Measurements from ENCODE around the gene TMPRSS4. TPM values are rescaled to one million over a fixed set of nuclear protein-coding genes. Genes with fewer than 3 reads are reported as not detected.
A peak's percentile ranks its signal among the peaks of the same experiment; 100 is the strongest.

Gene TMPRSS4
- total and polyA plus RNA-seq, 9 of the 15 experiments (the other 6 are each of a cell fraction or from before 2014, with no cell fraction given): 4.0 to 10.0 (median 5.6) TPM

DNA sequence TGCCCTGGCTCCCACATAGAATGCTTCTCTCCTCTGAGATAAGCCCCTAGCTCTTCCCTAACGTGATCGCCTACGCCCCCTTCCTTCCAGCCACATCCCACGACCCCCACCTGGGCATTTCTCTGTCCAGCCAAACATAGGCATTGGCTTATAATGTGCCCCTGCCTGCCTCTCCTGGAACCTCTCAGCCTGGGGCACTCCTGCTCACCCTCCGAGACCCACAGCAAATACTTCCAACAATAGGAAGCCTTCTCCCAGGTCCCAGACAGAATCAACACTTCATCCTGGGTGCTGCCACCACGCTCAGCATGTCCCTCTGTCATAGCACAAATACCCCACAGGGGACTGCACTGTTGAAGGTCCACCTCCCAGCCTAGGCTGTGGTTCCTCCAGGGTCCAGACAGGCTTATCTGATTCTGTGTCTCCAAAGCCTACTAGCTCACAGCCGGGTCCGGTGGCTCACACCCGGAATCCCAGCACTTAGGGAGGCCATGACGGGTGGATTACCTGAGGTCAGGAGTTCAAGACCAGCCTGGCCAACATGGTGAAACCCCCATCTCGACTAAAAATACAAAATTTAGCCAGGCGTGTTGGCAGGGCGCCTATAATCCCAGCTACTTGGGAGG is 24.2 kb upstream of the TMPRSS4 start (continued):
- TF ChIP-seq, protein P1, sequence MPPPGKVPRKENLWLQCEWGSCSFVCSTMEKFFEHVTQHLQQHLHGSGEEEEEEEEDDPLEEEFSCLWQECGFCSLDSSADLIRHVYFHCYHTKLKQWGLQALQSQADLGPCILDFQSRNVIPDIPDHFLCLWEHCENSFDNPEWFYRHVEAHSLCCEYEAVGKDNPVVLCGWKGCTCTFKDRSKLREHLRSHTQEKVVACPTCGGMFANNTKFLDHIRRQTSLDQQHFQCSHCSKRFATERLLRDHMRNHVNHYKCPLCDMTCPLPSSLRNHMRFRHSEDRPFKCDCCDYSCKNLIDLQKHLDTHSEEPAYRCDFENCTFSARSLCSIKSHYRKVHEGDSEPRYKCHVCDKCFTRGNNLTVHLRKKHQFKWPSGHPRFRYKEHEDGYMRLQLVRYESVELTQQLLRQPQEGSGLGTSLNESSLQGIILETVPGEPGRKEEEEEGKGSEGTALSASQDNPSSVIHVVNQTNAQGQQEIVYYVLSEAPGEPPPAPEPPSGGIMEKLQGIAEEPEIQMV (tag; conservative IDR thresholded peaks at IDR 0.05; ENCODE audit: low read depth): peak; percentile 97
- TF ChIP-seq ATF1 (CRISPR knock-in tag; IDR thresholded peaks at IDR 0.05) (no peak), ATF1 (tag; IDR thresholded peaks at IDR 0.05) (no peak), POLR3A (IDR thresholded peaks at IDR 0.05; ENCODE audit: borderline replicate concordance, extremely low read depth, insufficient read depth, insufficient read length) (no peak)

DNA sequence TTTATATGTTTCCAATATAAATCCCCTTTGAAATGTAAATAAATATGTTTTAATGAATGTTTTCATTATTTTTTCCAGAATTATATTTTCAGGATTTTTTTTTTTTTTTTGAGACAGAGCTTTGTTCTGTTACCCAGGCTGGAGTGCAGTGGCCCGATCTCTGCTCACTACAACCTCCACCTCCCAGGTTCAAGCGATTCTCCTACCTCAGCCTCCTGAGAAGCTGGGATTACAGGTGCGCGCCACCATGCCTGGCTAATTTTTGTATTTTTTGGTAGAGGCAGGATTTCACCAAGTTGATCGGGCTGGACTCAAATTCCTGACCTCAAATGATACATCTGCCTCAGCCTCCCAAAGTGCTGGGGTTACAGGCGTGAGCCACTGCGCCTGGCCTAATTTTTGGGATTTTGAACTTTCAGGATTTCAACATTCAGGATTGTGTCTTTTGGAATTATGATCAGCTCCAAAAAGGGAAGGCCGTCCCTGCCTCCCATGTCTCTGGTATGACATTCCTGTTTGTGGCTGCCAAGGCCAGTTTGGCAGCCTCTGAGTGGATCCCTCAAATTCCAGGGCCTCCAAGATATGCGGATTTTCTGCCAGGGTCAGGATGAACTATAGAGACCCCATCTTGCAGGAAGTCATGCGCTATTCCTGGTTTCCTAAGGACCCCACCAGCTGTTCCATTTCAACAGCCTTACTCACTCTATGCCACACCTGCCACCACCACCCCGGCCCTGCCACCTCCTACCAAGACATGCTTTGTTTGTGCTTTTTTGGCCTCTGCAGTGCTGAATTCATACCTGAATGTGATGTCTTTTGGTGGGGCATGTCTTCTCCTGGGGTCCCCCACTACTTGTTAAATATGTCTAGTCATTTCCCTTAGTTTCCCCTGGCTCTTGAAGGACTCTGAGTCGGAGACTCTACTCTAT is 21.9 kb upstream of the TMPRSS4 start:
- no peak overlapping the region for H3K4me3 ChIP-seq
- H3K4me2 ChIP-seq (ENCODE audit: insufficient read depth, low read length): no peak overlapping the region
- H3K9ac ChIP-seq (ENCODE audit: insufficient read depth in 1 of 2, low read depth in 2 of 2, low read length in 2 of 2): no peak overlapping the region
- H3K27me3 ChIP-seq (ENCODE audit: control insufficient read depth in 2 of 2, insufficient read depth in 2 of 2, low read length in 2 of 2): peaks cover 17 to 44% of the 10 kb centered on the region in 2 experiments; a peak in 4 of 5 replicates
- in situ Hi-C loops (cut with MboI): loop anchor here (5.0 to 10.0 kb wide), 2 partner anchors 108 to 630 kb away; no protein-coding TSS in a partner anchor
- no peak for FAIRE-seq
- no peak for ATAC-seq
- H3K27ac ChIP-seq (ENCODE audit: extremely low read depth, low read depth, low read length): no peak overlapping the region
- peaks cover 15 to 26% of the 10 kb centered on the region in 2 experiments for H3K4me1 ChIP-seq (replicated peaks in 1 of 2; ENCODE audit: control insufficient read depth in 2 of 2, insufficient read depth in 2 of 2, low read length in 2 of 2)
- CTCF ChIA-PET (ENCODE audit: low intra/inter-chr PET ratio): interaction anchor here (2.2 to 3.7 kb wide), 4 partner anchors 104 to 236 kb away, joined by 16 to 35 read pairs (median 33); no protein-coding TSS in a partner anchor
- intact Hi-C loops (cut with micrococcal nuclease): loop anchor here (5.0 kb wide), 3 partner anchors 68 to 148 kb away; partner anchors contain the start of genes IL10RA and TMPRSS13
- 41% methylated on average over 12 of the region's 12 CpGs for WGBS (ENCODE audit: insufficient coverage, low coverage, missing lambda C conversion rate)
- H3K36me3 ChIP-seq (ENCODE audit: control insufficient read depth, insufficient read depth, low read length): no peaks in the 10 kb centered on the region
- POLR2A ChIA-PET: no interaction called here
- no peaks in the 10 kb centered on the region for H3K9me3 ChIP-seq (replicated peaks; ENCODE audit: control insufficient read depth, insufficient read depth, low read depth, low read length)
- DNase-seq (ENCODE audit: extremely low read depth in 1 of 4, low spot score in 3 of 4): no peak
- no peaks in the 10 kb centered on the region for H4K20me1 ChIP-seq (replicated peaks; ENCODE audit: control insufficient read depth, insufficient read depth, low read length)
- no peaks in the 10 kb centered on the region for H3K9me1 ChIP-seq (ENCODE audit: control insufficient read depth, insufficient read depth, low read length)
- H3K79me2 ChIP-seq (ENCODE audit: control insufficient read depth, insufficient read depth, low read length): no peaks in the 10 kb centered on the region
- H2AFZ ChIP-seq (ENCODE audit: low read depth, low read length): no peak overlapping the region
- BruUV-seq (replicated peaks): no TSS peak
- no peak for TF ChIP-seq MECOM (CRISPR knock-in tag; IDR thresholded peaks at IDR 0.05)
- no peak for TF ChIP-seq NFATC3 (IDR thresholded peaks at IDR 0.05)
- TF ChIP-seq, protein P2, sequence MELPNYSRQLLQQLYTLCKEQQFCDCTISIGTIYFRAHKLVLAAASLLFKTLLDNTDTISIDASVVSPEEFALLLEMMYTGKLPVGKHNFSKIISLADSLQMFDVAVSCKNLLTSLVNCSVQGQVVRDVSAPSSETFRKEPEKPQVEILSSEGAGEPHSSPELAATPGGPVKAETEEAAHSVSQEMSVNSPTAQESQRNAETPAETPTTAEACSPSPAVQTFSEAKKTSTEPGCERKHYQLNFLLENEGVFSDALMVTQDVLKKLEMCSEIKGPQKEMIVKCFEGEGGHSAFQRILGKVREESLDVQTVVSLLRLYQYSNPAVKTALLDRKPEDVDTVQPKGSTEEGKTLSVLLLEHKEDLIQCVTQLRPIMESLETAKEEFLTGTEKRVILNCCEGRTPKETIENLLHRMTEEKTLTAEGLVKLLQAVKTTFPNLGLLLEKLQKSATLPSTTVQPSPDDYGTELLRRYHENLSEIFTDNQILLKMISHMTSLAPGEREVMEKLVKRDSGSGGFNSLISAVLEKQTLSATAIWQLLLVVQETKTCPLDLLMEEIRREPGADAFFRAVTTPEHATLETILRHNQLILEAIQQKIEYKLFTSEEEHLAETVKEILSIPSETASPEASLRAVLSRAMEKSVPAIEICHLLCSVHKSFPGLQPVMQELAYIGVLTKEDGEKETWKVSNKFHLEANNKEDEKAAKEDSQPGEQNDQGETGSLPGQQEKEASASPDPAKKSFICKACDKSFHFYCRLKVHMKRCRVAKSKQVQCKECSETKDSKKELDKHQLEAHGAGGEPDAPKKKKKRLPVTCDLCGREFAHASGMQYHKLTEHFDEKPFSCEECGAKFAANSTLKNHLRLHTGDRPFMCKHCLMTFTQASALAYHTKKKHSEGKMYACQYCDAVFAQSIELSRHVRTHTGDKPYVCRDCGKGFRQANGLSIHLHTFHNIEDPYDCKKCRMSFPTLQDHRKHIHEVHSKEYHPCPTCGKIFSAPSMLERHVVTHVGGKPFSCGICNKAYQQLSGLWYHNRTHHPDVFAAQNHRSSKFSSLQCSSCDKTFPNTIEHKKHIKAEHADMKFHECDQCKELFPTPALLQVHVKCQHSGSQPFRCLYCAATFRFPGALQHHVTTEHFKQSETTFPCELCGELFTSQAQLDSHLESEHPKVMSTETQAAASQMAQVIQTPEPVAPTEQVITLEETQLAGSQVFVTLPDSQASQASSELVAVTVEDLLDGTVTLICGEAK (IDR thresholded peaks at IDR 0.05): no peak
- TF ChIP-seq, protein P2 (CRISPR knock-in tag; IDR thresholded peaks at IDR 0.05): no peak
